NCI-H1417 treated with DMSO at 0.1 percent for 48 hours (cell line): ENCODE results near the gene ABCA6.
"Not testable (repeated sequence)": the region's sequence is repeated elsewhere in the genome, so short reads cannot be mapped to it uniquely, and the experiment has no call there.

Experiments used
- DNase-seq: peaks from one replicate; lab custom pipeline; 2025; lab: John Stamatoyannopoulos, UW

Gene ABCA6

GRCh38 chr17:69071233-69071586 is 70.5 kb downstream of the ABCA6 start:
- DNase-seq = not testable (repeated sequence)

- not testable (repeated sequence) for DNase-seq
These were observed 71.1 kb downstream of the ABCA6 start for GRCh38 chr17:69070378-69071232.

DNA sequence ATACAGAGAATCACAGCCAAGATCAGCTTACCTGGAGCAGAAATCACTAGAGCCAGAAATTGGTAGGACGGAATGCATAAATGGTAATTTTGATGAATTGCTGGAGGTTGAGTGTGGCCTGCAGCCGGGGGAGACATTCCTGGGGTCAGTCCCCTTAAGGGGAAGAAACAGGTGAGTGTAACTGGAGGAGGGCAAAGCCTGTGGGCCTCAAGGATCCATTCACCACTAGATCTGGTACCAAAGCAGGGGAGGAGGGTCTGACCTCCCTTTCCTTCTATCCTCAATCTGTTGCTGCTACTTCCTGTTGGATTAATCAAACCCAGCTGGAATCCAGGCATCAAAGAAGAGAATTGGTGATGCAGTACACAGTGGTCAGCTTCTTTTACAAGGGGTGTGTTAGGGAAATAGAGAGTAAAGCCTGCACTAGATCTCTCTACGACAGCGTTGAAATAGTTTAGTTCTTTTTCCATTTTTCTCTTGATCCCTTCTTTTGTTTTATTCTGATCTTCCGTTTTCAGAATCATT is 72.4 kb downstream of the ABCA6 start:
- no peak for DNase-seq

GRCh38 chr17:69067274-69068047 is 74.2 kb downstream of the ABCA6 start:
- no peak for DNase-seq

DNA sequence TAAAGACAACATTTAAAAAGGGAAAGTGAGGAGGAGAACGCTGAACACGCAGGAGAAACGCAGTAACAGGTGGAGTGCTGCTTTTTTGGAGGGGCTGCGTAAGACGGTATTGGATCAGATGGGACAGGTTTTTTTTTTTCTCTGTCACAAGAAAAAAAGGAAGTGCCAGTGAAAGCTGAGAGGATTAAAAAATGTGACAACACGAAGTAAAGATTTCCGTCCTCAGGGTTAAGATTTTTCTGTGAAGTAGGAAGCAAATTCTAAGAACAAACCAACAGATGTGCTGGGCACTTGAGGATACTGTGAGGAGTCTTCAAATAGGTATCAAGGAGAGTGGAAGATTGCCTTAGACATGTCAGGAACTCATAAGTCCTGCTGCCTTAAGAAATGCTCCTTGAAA is 75.2 kb downstream of the ABCA6 start:
- DNase-seq = no peak

DNA sequence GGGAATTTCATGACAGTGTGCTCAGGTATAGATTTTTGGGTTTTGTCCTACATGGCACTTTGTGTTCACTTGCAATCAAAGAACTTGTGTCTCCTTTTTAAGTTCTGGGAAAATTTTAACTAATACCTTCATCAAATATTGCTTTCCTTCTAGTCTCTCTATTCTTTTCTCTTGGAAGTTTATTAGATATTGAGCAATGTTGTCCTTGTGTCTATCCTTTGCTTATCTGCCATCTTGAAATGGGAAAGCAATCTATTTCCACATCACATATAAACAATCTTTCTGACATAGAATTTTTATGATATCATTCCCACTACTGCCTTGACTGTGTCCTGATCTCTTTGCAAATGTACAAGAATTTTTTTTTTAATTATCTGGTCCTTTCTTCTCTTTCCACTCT is 76.6 kb downstream of the ABCA6 start:
- DNase-seq = no peak

GRCh38 chr17:69064476-69064875 is 77.2 kb downstream of the ABCA6 start:
- no peak for DNase-seq

- no peak for DNase-seq
These were observed 77.7 kb downstream of the ABCA6 start for GRCh38 chr17:69064001-69064400.

GRCh38 chr17:69062860-69063581 is 78.7 kb downstream of the ABCA6 start:
- no peak for DNase-seq

GRCh38 chr17:69061721-69062556 is 79.8 kb downstream of the ABCA6 start:
- DNase-seq = no peak

- DNase-seq = no peak
These were observed 80.9 kb downstream of the ABCA6 start, which contains the start of gene ABCA9 for GRCh38 chr17:69060822-69061221. ABCA9 (minus strand) TSS chr17:69060927; CDS start chr17:69051126, 9,801 bp downstream.

GRCh38 chr17:69059458-69060175 is 82.1 kb downstream of the ABCA6 start:
- no peak for DNase-seq

DNA sequence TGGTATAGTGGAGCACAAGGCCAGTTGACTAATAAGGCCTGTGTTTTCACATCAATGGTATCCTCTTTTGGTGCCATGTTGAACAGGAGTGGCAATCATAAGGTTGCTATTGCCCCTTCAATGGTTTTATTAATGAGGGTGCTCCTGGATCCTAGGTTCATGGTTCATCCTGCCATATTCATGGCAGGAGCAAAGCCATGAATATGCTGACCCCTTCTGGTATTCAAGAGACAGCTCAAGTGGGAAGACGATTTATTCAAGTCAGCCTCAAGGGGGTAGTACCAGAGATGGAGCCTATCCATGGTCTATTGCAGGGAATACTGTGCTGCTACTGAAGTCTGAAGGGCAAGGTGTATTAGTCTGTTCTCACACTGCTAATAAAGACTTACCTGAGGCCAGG is 83.5 kb downstream of the ABCA6 start:
- no peak for DNase-seq

- no peak for DNase-seq
These were observed 84.4 kb downstream of the ABCA6 start for GRCh38 chr17:69057280-69057679.

- DNase-seq = no peak
These were observed 85.4 kb downstream of the ABCA6 start for GRCh38 chr17:69056179-69056823.

DNA sequence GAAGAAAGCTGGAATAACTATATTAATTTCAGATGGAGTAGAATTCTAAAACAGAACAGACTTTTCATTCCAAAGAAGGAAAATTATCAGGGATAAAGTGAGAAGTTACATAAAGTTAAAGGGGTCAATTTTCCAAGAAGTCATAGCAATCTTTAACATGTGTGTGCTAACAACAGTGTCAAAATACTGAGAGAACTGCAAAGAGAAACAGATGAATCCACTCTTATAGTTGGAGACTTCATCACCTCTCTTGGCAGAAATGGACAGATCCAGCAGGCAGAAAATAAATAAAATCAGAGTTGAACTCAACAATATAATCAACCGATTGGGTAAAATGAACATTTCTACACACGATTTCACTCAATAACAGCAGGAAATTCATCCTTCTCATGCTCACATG is 86.4 kb downstream of the ABCA6 start:
- no peak for DNase-seq

- DNase-seq = no peak
These were observed 90.5 kb downstream of the ABCA6 start for GRCh38 chr17:69050999-69051775.

DNA sequence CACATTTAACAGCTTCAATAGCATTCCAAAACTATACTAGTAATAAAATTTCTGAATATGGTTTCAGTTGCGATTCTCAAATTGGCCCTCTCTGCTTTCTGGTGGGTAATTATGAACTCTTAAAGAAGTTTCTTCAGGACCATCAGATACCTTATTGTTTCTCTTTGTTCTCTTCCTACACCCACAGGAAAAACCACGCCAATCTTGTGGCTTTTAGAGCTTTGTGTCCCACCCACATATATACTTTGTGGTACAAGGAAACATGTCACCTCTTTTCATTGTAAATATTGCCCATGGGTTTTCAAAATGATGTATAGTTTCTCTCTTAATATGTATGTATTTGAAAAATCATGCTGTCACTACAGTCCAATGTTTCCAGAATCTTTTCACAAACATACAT is 93.1 kb downstream of the ABCA6 start:
- no peak for DNase-seq
